Measurements from ENCODE around the gene FOSL1. TPM values are rescaled to one million over a fixed set of nuclear protein-coding genes. Genes with fewer than 3 reads are reported as not detected.

Gene FOSL1
- total and polyA plus RNA-seq, 10 donors = 0.42 to 5.4 (median 1.3) TPM

DNA sequence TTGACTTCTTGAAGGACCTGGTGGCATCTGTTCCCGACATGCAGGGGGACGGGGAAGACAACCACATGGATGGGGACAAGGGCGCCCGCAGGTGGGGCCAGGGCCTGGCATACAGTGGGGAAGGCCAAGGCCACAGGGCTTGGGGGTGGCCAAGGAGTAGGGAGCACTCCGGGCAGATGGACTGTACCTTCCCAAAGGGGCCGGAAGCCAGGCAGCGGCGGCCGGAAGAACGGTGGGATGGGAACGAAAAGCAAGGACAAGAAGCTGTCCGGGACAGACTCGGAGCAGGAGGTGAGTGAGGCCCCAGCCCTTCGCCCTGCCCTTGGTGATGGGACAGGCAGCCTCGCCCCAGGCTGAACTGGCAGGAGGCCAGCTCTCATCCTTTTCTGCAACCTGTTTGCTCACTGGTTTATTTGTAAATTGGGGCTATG is 20.2 kb upstream of the FOSL1 start:
- WGBS, 5 donors = 61 to 80% (median 68%) methylated on average over 12 to 15 of the region's 15 CpGs
- Histone ChIP-seq H3K27ac (peak overlapping the region; percentile 76 to 98 (median 96)), H3K9me3 (no peaks in the 10 kb centered on the region), H3K4me1 (peaks cover 40 to 70% (median 46%) of the 10 kb centered on the region in 6 donors), H3K4me3 (peak overlapping the region; percentile 83 to 100 (median 96)), H3K36me3 (peaks cover 0 to 64% (median 19%) of the 10 kb centered on the region in 6 donors), H3K27me3 (replicated peaks in 1 of 7) (no peaks in the 10 kb centered on the region)
- DNase-seq = peak; percentile 87
- TF ChIP-seq POLR2AphosphoS5 (IDR thresholded peaks at IDR 0.05) (no peak), POLR2A (IDR thresholded peaks at IDR 0.05) (no peak)
- TF ChIP-seq, protein P1, sequence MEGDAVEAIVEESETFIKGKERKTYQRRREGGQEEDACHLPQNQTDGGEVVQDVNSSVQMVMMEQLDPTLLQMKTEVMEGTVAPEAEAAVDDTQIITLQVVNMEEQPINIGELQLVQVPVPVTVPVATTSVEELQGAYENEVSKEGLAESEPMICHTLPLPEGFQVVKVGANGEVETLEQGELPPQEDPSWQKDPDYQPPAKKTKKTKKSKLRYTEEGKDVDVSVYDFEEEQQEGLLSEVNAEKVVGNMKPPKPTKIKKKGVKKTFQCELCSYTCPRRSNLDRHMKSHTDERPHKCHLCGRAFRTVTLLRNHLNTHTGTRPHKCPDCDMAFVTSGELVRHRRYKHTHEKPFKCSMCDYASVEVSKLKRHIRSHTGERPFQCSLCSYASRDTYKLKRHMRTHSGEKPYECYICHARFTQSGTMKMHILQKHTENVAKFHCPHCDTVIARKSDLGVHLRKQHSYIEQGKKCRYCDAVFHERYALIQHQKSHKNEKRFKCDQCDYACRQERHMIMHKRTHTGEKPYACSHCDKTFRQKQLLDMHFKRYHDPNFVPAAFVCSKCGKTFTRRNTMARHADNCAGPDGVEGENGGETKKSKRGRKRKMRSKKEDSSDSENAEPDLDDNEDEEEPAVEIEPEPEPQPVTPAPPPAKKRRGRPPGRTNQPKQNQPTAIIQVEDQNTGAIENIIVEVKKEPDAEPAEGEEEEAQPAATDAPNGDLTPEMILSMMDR (IDR thresholded peaks at IDR 0.05 in 8 of 11, conservative IDR thresholded peaks at IDR 0.05 in 3 of 11) = no peak
- intact Hi-C loops (cut with DNase I; ENCODE audit: low total_unique reads) = no loop called here

DNA sequence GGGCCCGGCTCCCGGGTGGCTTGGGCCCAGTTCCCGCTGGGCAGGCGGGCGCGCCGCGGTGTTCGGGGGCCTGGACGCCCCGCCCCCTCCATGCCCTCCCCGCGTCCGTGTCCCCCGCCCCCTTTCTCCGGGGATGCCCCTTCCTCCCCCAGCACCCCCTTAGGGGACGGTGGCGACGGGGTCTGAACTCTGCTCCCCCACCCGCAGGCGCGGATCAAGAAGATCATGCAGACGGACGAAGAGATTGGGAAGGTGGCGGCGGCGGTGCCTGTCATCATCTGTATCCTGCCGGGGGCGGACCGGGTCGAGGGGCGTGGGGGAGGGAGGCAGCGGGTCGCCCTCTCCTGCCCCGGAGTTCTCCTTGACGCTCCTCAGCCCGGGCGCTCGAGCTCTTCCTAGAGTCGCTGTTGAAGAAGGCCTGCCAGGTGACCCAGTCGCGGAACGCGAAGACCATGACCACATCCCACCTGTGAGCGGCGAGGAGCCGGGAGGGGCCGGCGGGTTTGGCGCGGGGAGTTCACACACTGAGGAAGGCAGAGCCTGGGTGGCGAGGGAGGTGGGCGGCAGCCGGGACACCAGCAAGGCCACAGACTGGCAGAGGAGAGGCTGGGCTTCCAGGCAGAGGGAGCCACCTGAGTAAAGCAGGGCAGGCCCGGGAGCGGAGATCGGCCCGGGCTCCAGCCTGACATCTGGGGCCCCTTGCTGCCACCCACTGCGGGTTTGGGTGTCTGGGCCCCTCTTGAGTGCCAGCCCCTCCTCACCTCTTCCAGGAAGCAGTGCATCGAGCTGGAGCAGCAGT is 19.6 kb upstream of the FOSL1 start:
- intact Hi-C loops (cut with DNase I; ENCODE audit: low total_unique reads) = no loop called here
- peak; percentile 94 for DNase-seq
- H3K9me3 ChIP-seq = no peaks in the 10 kb centered on the region
- H3K4me3 ChIP-seq = peak overlapping the region; percentile 83 to 100 (median 96)
- peak overlapping the region; percentile 76 to 98 (median 96) for H3K27ac ChIP-seq
- H3K4me1 ChIP-seq = peaks cover 45 to 77% (median 52%) of the 10 kb centered on the region in 6 donors
- TF ChIP-seq POLR2A (IDR thresholded peaks at IDR 0.05) (no peak), POLR2AphosphoS5 (IDR thresholded peaks at IDR 0.05) (peak in 1 of 3 donors; percentile 0)
- WGBS, 5 donors = 0 to 1% (median 1%) methylated on average over 17 to 60 of the region's 60 CpGs
- peaks cover 0 to 58% (median 19%) of the 10 kb centered on the region in 6 donors for H3K36me3 ChIP-seq
- H3K27me3 ChIP-seq (replicated peaks in 1 of 7) = no peaks in the 10 kb centered on the region

DNA sequence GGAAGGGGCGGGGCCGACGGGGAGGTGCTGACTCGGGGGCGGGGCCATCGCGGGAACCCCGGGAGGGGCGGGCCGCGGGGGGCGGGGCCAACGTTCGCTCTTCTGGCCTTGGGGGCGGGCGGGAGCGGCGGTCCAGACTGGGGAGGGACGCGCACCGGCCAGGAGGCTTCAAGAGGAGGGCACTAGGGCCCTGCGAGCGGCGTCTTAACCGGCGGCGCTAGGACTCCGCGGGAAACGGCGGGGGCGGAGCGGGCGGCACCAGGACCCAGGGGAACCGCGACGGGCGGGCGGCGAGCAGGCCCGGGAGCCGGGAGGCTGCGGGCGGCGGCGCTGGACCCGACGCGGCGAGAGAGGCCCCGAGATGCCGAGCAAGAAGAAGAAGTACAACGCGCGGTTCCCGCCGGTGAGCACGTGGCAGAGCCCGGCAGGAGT is 19.0 kb upstream of the FOSL1 start, which contains the start of gene DRAP1:
Gene DRAP1, plus strand, starts transcription at position 286 of the 432 bp plus-strand sequence. Its CDS starts 76 bp downstream, at position 362.
- peak; percentile 84 to 91 (median 87) for TF ChIP-seq POLR2AphosphoS5 (IDR thresholded peaks at IDR 0.05)
- peak in 1 of 3 donors; percentile 82 for TF ChIP-seq POLR2A (IDR thresholded peaks at IDR 0.05)
- TF ChIP-seq, protein P1 (IDR thresholded peaks at IDR 0.05 in 8 of 11, conservative IDR thresholded peaks at IDR 0.05 in 3 of 11) = peak in 3 of 11 experiments; percentile 23 to 44 (median 40)
- 0 to 1% (median 1%) methylated on average over 24 to 59 of the region's 59 CpGs; no CpG with 5 or more reads in 1 of the 5 donors for WGBS, 5 donors
- Histone ChIP-seq H3K36me3 (peaks cover 0 to 52% (median 19%) of the 10 kb centered on the region in 6 donors), H3K27ac (peak within 1 kb of the TSS; percentile 91 to 98 (median 96)), H3K4me3 (peak within 1 kb of the TSS; percentile 85 to 100 (median 96)), H3K9me3 (no peaks in the 10 kb centered on the region), H3K27me3 (replicated peaks in 1 of 7) (no peaks in the 10 kb centered on the region), H3K4me1 (peaks cover 45 to 81% (median 54%) of the 10 kb centered on the region in 6 donors)
- DNase-seq = peak; percentile 100
- intact Hi-C loops (cut with DNase I; ENCODE audit: low total_unique reads) = no loop called here

DNA sequence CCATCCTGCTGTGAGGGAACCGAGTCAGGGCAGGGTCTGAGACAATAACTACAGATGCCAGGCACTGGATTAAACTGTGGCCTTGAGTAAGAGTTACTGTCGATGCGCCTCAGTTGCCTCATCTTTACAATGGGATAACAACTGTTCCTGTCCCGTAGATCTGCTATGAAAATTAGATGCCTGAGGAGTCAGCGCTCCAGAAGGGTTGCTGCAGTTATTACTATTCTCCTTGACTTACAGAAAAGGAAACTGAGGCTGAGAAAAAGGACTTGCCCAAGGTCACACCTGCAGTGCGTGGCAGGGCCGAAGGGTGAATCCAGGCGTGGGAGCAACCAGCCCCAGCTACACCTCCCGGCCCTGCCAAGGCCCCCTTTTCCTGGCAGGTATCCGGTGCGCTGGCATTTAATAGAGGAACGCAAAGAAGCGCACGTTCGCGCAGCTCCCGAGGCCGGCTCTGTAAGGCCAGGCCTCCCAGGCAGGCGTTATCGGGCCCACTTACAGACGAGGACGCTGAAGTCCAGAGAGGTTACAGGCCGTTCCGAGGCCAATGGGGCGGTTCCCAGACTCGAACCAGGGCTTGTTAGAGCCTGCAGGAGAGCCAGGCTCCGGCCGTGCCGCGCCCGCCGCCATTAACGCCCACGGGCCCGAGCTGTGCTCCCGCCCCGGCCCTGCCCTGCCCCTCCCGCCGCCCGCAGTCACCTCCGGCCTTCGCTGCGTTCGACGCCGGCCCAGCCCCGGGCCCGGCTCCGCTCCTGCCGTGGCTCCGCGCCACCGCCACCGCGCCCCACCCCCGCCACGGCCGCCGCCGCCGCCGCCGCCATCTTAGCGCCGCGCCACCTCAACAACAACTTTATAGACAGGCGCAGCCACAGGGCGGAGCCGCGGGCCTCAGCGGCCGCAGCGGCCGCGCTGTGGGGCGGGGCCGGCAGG is 18.3 kb upstream of the FOSL1 start, which contains the start of gene C11orf68:
Gene C11orf68, minus strand, starts transcription at position 852 of the 930 bp plus-strand sequence. Its CDS starts 31 bp downstream, at position 821.
- Histone ChIP-seq H3K9me3 (no peaks in the 10 kb centered on the region), H3K4me1 (peaks cover 45 to 85% (median 54%) of the 10 kb centered on the region in 6 donors), H3K4me3 (peak within 1 kb of the TSS; percentile 85 to 100 (median 96)), H3K27me3 (replicated peaks in 1 of 7) (no peaks in the 10 kb centered on the region), H3K27ac (peak within 1 kb of the TSS; percentile 91 to 98 (median 96)), H3K36me3 (peaks cover 0 to 45% (median 17%) of the 10 kb centered on the region in 6 donors)
- WGBS, 5 donors = 3 to 7% (median 5%) methylated on average over 29 to 77 of the region's 77 CpGs
- intact Hi-C loops (cut with DNase I; ENCODE audit: low total_unique reads) = no loop called here
- TF ChIP-seq, protein P1 (IDR thresholded peaks at IDR 0.05 in 8 of 11, conservative IDR thresholded peaks at IDR 0.05 in 3 of 11) = no peak
- TF ChIP-seq POLR2AphosphoS5 (IDR thresholded peaks at IDR 0.05) (peak in 2 of 3 donors; percentile 66 to 80), POLR2A (IDR thresholded peaks at IDR 0.05) (peak in 1 of 3 donors; percentile 23)
- DNase-seq = no peak

Data from spleen (tissue), 11 donors.